Urothelium cell line (cell line): ENCODE data around the gene SLC9B1.

Experiments used
- DNase-seq: peaks from one replicate; pipeline ENCODE4 v3.0.0; 2011; ENCODE audit warnings: low spot score, mixed read lengths
- FAIRE-seq: peaks from 2 replicates; lab custom pipeline; 2011; peaks lifted over from hg19 to GRCh38; lab: Jason Lieb, UNC

The SLC9B1 gene, protein sequence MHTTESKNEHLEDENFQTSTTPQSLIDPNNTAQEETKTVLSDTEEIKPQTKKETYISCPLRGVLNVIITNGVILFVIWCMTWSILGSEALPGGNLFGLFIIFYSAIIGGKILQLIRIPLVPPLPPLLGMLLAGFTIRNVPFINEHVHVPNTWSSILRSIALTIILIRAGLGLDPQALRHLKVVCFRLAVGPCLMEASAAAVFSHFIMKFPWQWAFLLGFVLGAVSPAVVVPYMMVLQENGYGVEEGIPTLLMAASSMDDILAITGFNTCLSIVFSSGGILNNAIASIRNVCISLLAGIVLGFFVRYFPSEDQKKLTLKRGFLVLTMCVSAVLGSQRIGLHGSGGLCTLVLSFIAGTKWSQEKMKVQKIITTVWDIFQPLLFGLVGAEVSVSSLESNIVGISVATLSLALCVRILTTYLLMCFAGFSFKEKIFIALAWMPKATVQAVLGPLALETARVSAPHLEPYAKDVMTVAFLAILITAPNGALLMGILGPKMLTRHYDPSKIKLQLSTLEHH

GRCh38 chr4:103019308-103020124 lies at the start of gene SLC9B1:
SLC9B1 (minus strand) TSS chr4:103019705; CDS start chr4:102991711, 27,994 bp downstream.
- DNase-seq (peak; percentile 95), FAIRE-seq (peak; percentile 83)

DNA sequence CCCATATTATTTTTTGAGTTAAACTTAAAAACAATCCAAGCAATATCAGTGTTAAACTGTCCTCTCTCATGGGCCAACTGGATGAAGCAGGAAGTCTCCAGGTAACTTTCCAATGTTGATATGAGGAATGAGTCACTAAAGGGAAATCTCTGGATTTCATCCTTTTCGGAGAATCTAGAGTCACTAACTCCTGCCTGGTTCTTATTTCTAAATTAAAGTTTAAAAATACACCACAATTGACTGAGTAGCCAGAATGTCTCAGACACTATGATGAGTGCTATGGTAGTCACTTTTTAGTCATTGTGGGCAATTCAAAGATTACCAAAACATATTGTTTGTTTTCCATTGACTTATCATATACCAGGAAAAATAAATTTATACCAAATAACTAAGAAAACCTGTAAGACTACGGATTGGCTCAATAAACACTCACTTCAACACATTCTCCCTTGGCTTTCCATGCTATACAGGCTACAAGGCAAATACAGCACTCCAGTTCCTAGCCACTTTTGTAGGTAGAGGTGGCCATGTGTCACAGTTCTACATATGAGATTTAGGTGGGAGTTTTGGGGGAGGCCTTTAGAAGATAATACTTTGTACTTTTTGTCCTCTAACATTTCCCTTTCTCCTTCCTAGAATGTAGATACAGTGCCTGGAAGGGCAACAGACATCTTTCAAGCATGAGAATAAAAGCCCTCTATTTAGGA lies 48.5 kb upstream of the SLC9B1 start:
- no peak for FAIRE-seq

DNA sequence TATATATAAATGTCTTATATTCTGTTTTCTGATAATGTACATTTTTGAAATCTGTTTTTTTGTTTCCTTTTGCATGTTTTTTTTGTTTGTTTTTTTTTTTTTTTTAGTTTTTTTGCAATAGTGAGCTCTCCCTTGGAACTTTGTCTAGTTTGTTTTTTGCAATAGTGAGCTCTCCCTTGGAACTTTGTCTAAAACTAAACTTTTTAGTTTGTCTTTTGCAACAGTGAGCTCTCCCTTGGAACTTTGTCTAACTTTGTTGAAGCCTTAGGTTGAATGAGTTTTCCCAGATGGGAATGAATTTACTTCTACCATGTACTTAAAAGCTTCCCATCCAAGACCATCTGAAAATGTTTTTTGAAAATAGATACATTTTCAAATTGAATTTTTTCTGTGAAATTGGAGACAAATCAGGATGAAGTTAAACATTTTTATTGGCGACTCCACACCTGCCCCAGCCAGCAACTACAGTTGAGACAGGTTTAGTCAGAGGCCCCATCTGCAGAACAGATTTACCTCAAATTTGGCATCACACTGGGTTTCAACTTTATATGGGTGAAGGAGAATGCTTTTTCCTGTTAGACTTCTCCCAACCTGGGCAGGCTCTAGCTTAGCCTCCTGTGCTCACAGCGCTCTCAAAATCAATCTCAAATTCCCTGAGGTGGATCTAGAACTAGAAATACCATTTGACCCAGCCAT lies 41.1 kb upstream of the SLC9B1 start:
- no peak for FAIRE-seq
- DNase-seq, result no peak

More for the DNA sequence above, 48.5 kb upstream of the SLC9B1 start:
- DNase-seq, result no peak

DNA sequence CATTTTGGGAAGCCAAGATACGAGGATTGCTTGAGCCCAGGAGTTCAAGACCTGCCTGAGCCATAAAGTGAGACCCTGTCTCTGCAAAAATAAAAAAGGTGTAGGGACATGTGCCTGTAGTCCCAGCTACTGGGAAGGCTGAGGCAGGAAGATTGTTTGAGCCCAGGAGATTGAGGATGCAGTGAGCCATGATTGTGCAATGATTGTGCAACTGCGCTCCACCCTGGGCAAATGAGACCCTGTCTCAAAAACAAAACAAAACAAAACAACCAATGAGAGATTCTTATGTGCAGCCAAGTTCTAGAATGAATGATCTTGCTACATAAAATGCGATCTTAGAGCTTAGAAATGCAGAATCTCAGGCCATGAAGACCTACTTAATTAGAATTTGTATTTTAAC lies 34.5 kb upstream of the SLC9B1 start:
- FAIRE-seq (no peak), DNase-seq (no peak)

GRCh38 chr4:103052779-103053178 lies 33.3 kb upstream of the SLC9B1 start:
- no peak for FAIRE-seq
- no peak for DNase-seq

- no peak for FAIRE-seq
- DNase-seq, result no peak
Measured at GRCh38 chr4:103052145-103052544, 32.6 kb upstream of the SLC9B1 start.

GRCh38 chr4:103050736-103051436 lies 31.4 kb upstream of the SLC9B1 start:
- FAIRE-seq, result no peak
- DNase-seq, result no peak

- peak; percentile 42 for FAIRE-seq
- DNase-seq, result peak; percentile 47
Measured at GRCh38 chr4:103046416-103047290, 27.1 kb upstream of the SLC9B1 start.

DNA sequence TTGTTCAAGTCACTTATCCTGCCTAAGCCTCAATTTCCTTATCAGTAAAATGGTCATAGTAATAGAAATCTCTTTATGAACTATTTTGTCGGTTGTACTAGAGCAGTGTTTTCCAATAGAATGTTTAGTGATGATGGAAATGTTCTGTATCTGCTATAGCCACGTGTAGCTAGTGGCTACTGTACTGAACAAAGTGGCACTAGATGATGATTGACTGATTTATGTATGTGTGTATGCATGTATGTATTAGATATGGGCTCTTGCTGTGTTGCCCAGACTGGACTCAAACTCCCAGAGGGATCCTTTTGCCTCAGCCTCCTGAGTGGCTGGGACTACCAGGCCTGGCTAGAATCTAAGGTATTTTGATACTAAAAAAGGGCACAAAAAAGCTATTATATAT lies 24.7 kb upstream of the SLC9B1 start:
- FAIRE-seq, result no peak
- no peak for DNase-seq

- no peak for FAIRE-seq
Measured at GRCh38 chr4:103036169-103036568, 16.7 kb upstream of the SLC9B1 start.

DNA sequence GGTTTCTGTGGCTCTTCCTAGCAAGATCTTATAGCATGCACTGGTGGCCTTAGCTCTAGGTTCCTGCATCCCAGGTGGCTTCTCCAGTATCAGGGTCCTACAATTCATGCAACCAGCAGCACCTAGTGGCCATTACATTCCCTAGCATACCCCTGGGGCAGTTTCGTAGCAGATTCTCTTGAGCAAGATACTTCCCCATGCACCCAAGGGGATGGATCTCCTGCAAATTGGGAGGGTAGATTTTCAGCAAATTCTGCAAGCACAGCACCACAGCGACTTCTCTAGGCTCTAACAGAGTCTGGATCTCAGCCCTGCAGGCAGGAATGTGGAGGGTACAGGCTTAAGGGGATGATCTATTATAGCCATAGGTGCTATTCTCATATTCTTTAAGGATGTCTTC lies 13.1 kb upstream of the SLC9B1 start:
- FAIRE-seq, result no peak

More at GRCh38 chr4:103036169-103036568, 16.7 kb upstream of the SLC9B1 start:
- no peak for DNase-seq

DNA sequence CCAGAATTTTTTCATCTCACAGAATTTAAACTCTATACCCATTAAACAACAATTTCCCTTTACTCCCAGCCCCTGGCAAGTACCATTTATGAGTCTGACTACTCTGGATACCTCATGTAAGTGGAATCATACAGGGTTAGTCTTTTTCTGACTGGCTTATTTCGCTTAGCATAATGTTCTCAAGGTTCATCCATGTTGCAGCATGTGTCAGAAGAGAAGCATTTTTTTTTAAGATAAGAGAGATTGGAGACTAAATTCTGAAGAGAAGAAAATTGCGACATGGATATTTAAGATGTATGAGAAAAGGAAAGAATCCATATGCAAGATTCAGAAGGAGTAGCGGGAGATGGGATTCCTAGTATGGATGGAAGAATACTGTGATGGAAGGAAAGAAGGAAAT lies 11.3 kb upstream of the SLC9B1 start:
- FAIRE-seq, result no peak
- no peak for DNase-seq

More for the DNA sequence above, 13.1 kb upstream of the SLC9B1 start:
- DNase-seq, result peak; percentile 42

GRCh38 chr4:103029300-103029699 lies 9.8 kb upstream of the SLC9B1 start:
- FAIRE-seq, result no peak
- DNase-seq, result no peak

- FAIRE-seq (no peak), DNase-seq (no peak)
Measured at GRCh38 chr4:103026868-103027267, 7.4 kb upstream of the SLC9B1 start.

DNA sequence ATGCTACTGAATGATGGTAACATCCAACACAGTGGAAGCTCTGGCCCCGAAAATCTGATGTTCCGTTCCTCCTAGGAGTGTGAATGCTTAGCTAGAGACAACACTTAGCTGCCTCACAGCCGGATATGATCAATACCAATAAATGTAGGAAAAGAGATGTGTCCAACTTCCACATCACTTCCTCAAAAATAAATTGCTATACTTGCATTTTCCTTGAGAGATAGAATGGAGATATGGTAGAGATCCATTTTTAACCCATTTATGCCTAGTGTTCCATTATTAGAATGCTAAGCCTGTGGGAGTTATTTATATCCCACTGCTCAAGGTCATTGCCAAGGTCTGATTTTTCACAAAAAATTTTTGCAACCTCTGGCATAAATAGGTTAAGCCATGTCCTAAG lies 5.5 kb upstream of the SLC9B1 start:
- DNase-seq (no peak), FAIRE-seq (no peak)

- DNase-seq, result no peak
- no peak for FAIRE-seq
Measured at GRCh38 chr4:103021120-103021519, 1.6 kb upstream of the SLC9B1 start.

DNA sequence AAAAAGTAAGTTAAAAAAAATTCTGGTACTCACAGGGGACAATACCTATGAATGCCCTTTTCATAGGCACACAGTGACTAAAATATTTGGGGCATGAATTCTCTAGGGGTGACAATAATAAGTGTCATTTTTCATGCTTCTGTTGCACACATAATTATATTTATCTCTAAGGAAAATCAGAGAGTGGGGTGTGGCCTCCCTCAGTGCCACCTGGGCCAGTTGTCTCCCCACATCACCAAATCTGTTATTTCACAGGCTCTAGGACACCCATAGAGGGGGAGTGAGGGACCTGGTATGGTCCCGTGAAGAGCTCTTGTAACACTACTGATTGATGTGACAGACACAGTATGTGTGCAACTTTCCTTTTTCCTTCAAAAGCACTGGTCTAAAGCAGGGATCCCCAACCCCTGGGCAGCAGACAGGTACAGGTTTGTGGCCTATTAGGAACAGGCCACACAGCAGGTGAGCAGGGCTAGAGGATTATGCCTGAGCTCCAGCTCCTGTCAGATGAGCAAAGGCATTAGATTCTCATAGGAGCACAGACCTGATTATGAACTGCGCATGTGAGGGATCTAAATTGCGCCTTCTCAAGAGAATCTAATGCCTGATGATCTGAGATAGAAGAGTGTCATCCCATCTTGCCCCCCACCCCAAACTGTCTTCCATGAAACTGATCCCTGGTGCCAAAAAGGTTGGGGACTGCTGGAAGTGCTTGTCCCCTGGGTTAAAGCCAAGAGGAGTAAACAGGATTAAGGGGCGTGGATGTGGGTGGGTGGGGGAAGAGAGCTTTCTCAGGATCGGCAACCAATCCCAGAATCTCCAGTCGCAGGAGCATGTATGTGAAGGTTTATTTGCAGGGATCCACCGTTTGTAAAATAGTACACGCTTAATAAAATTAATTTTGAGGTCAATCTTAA lies 856 bp downstream of the SLC9B1 start:
- FAIRE-seq (no peak), DNase-seq (peak; percentile 28)

DNA sequence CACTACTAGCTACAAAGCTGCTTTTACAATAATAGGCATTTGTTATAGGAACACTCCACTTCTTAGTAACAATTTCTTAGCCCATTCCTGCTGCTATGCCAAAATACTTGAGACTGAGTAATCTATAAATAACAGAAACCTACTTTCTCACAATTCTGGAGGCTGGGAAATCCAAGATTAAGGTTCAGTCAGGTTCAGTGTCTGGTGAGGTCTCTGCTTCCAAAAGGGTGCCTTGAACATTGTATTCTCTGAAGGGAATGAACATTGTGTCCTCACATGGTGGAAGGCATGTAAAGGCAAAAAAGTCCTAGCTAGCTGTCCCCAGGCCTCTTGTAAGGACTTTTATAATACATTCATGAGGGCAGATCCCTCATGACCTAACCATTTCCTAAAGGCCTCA lies 7.0 kb downstream of the SLC9B1 start:
- FAIRE-seq, result no peak
- DNase-seq, result no peak
